IgD-negative memory B cell (primary cell): ENCODE measurements around the gene MBLAC1. TPM values are rescaled to one million over a fixed set of nuclear protein-coding genes. Genes with fewer than 3 reads are reported as not detected.

ENCODE experiments used
- H3K27ac Mint-ChIP-seq, 3 donors: one replicate each; pipeline ENCODE4 v1.8.0; 2020 to 2022; ENCODE audit warnings: mild to moderate bottlenecking in 3 of 3, mixed read lengths in 3 of 3, moderate library complexity in 1 of 3
- H3K27me3 Mint-ChIP-seq: one replicate; pipeline ENCODE4 v1.8.0; 2021; ENCODE audit warnings: mixed read lengths
- H3K36me3 Mint-ChIP-seq: one replicate; pipeline ENCODE4 v1.8.0; 2020; ENCODE audit warnings: mild to moderate bottlenecking, mixed read lengths
- H3K4me1 Mint-ChIP-seq, 3 donors: one replicate each; pipeline ENCODE4 v1.8.0; 2020 to 2022; ENCODE audit warnings: mixed read lengths in 3 of 3, mild to moderate bottlenecking in 1 of 3
- H3K4me3 Mint-ChIP-seq, 4 donors: one replicate each; pipeline ENCODE4 v1.8.0; 2020 to 2022; ENCODE audit warnings: mild to moderate bottlenecking in 4 of 4, mixed read lengths in 4 of 4, moderate library complexity in 3 of 4
- H3K9me3 Mint-ChIP-seq, 3 donors: one replicate each; pipeline ENCODE4 v1.8.0; 2020 to 2021; ENCODE audit warnings: mixed read lengths in 3 of 3, mild to moderate bottlenecking in 1 of 3
- polyA plus RNA-seq: library from polyadenylated mRNA; unstranded; fragments of 300-500 nt; fragmentation: Illumina TruSeq; gene quantifications from one replicate; pipeline ENCODE4 v1.2.3, GENCODE V29; 2021

MBLAC1 gene
- polyA plus RNA-seq, 1 donor from 2014 or later = 1.4 TPM

GRCh38 chr7:100105534-100105933 lies 21.2 kb upstream of the MBLAC1 start:
- peak overlapping the region in 1 of 3 donors; percentile 42 for H3K27ac Mint-ChIP-seq
- no peaks in the 10 kb centered on the region for H3K27me3 Mint-ChIP-seq
- H3K9me3 Mint-ChIP-seq = no peaks in the 10 kb centered on the region
- H3K36me3 Mint-ChIP-seq = no peaks in the 10 kb centered on the region
- H3K4me1 Mint-ChIP-seq = peaks cover 4 to 11% (median 5%) of the 10 kb centered on the region in 3 donors
- peak overlapping the region in 1 of 4 donors; percentile 52 for H3K4me3 Mint-ChIP-seq

- Mint-ChIP-seq H3K27ac (peak overlapping the region in 1 of 3 donors; percentile 23), H3K27me3 (no peaks in the 10 kb centered on the region)
These were observed 20.1 kb upstream of the MBLAC1 start for GRCh38 chr7:100106633-100107032.

GRCh38 chr7:100107125-100107737 lies 19.5 kb upstream of the MBLAC1 start:
- Mint-ChIP-seq H3K27me3 (no peaks in the 10 kb centered on the region), H3K4me1 (peaks cover 4 to 5% (median 5%) of the 10 kb centered on the region in 3 donors), H3K27ac (peak overlapping the region in 1 of 3 donors; percentile 23), H3K36me3 (no peaks in the 10 kb centered on the region), H3K4me3 (peak overlapping the region in 1 of 4 donors; percentile 57), H3K9me3 (no peaks in the 10 kb centered on the region)

More at GRCh38 chr7:100106633-100107032, 20.1 kb upstream of the MBLAC1 start:
- peak overlapping the region in 1 of 4 donors; percentile 57 for H3K4me3 Mint-ChIP-seq
- no peaks in the 10 kb centered on the region for H3K36me3 Mint-ChIP-seq
- peaks cover 4 to 5% (median 5%) of the 10 kb centered on the region in 3 donors for H3K4me1 Mint-ChIP-seq
- no peaks in the 10 kb centered on the region for H3K9me3 Mint-ChIP-seq

- H3K4me3 Mint-ChIP-seq = no peak overlapping the region
- H3K27ac Mint-ChIP-seq = no peak overlapping the region
- H3K27me3 Mint-ChIP-seq = no peaks in the 10 kb centered on the region
- H3K36me3 Mint-ChIP-seq = no peaks in the 10 kb centered on the region
- peaks cover 2 to 5% (median 4%) of the 10 kb centered on the region in 3 donors for H3K4me1 Mint-ChIP-seq
- H3K9me3 Mint-ChIP-seq = no peaks in the 10 kb centered on the region
These were observed 18.9 kb upstream of the MBLAC1 start for GRCh38 chr7:100107890-100108289.

- H3K27ac Mint-ChIP-seq = no peak overlapping the region
- H3K4me3 Mint-ChIP-seq = no peak overlapping the region
- H3K36me3 Mint-ChIP-seq = peaks cover 2% of the 10 kb centered on the region
- H3K27me3 Mint-ChIP-seq = no peaks in the 10 kb centered on the region
- H3K9me3 Mint-ChIP-seq = no peaks in the 10 kb centered on the region
- H3K4me1 Mint-ChIP-seq = no peaks in the 10 kb centered on the region
These were observed 17.1 kb upstream of the MBLAC1 start for GRCh38 chr7:100109521-100110163.

GRCh38 chr7:100111156-100111555 lies 15.6 kb upstream of the MBLAC1 start:
- peak overlapping the region in 1 of 3 donors; percentile 35 for H3K27ac Mint-ChIP-seq
- H3K36me3 Mint-ChIP-seq = peaks cover 2% of the 10 kb centered on the region

GRCh38 chr7:100111914-100112313 lies 14.9 kb upstream of the MBLAC1 start:
- no peaks in the 10 kb centered on the region for H3K27me3 Mint-ChIP-seq
- H3K36me3 Mint-ChIP-seq = peaks cover 2% of the 10 kb centered on the region
- no peaks in the 10 kb centered on the region for H3K9me3 Mint-ChIP-seq
- H3K27ac Mint-ChIP-seq = no peak overlapping the region
- peak overlapping the region in 1 of 4 donors; percentile 54 for H3K4me3 Mint-ChIP-seq
- H3K4me1 Mint-ChIP-seq = peaks cover 0 to 3% (median 0%) of the 10 kb centered on the region in 3 donors

More at GRCh38 chr7:100111156-100111555, 15.6 kb upstream of the MBLAC1 start:
- Mint-ChIP-seq H3K4me3 (peak overlapping the region in 1 of 4 donors; percentile 32), H3K4me1 (no peaks in the 10 kb centered on the region), H3K27me3 (no peaks in the 10 kb centered on the region), H3K9me3 (no peaks in the 10 kb centered on the region)

GRCh38 chr7:100115026-100115425 lies 11.7 kb upstream of the MBLAC1 start:
- Mint-ChIP-seq H3K4me3 (no peak overlapping the region), H3K36me3 (peaks cover 2% of the 10 kb centered on the region), H3K27me3 (no peaks in the 10 kb centered on the region), H3K4me1 (peaks cover 10 to 14% (median 11%) of the 10 kb centered on the region in 3 donors), H3K27ac (no peak overlapping the region), H3K9me3 (no peaks in the 10 kb centered on the region)

- Mint-ChIP-seq H3K36me3 (peaks cover 3% of the 10 kb centered on the region), H3K27ac (peak overlapping the region; percentile 99), H3K9me3 (no peaks in the 10 kb centered on the region)
These were observed 8.2 kb upstream of the MBLAC1 start for GRCh38 chr7:100118388-100119071.

GRCh38 chr7:100119072-100119969 lies 7.4 kb upstream of the MBLAC1 start, which contains the start of the genes CNPY4 and TAF6:
CNPY4 (plus strand) TSS chr7:100119634; CDS start chr7:100119745, 111 bp downstream.
TAF6 (minus strand) TSS chr7:100119358; CDS start chr7:100114209, 5,149 bp downstream.
- peak within 1 kb of the TSS; percentile 96 to 98 (median 96) for H3K4me3 Mint-ChIP-seq
- peaks cover 2% of the 10 kb centered on the region for H3K36me3 Mint-ChIP-seq
- H3K9me3 Mint-ChIP-seq = no peaks in the 10 kb centered on the region
- H3K4me1 Mint-ChIP-seq = peaks cover 17 to 21% (median 19%) of the 10 kb centered on the region in 3 donors
- peak within 1 kb of the TSS; percentile 99 for H3K27ac Mint-ChIP-seq
- H3K27me3 Mint-ChIP-seq = no peaks in the 10 kb centered on the region

More at GRCh38 chr7:100118388-100119071, 8.2 kb upstream of the MBLAC1 start:
- Mint-ChIP-seq H3K4me1 (peaks cover 14 to 19% (median 17%) of the 10 kb centered on the region in 3 donors), H3K27me3 (no peaks in the 10 kb centered on the region), H3K4me3 (peak overlapping the region; percentile 96 to 98 (median 96))

GRCh38 chr7:100119970-100120732 lies 6.6 kb upstream of the MBLAC1 start:
- peak overlapping the region; percentile 96 to 98 (median 96) for H3K4me3 Mint-ChIP-seq
- H3K4me1 Mint-ChIP-seq = peaks cover 22 to 29% (median 25%) of the 10 kb centered on the region in 3 donors
- H3K9me3 Mint-ChIP-seq = no peaks in the 10 kb centered on the region
- peaks cover 2% of the 10 kb centered on the region for H3K36me3 Mint-ChIP-seq
- peak overlapping the region; percentile 99 for H3K27ac Mint-ChIP-seq
- H3K27me3 Mint-ChIP-seq = no peaks in the 10 kb centered on the region

GRCh38 chr7:100120733-100121036 lies 6.1 kb upstream of the MBLAC1 start:
- H3K4me3 Mint-ChIP-seq = peak overlapping the region; percentile 91 to 98 (median 96)
- H3K27ac Mint-ChIP-seq = peak overlapping the region; percentile 4 to 99 (median 99)
- H3K9me3 Mint-ChIP-seq = no peaks in the 10 kb centered on the region
- H3K27me3 Mint-ChIP-seq = no peaks in the 10 kb centered on the region
- H3K36me3 Mint-ChIP-seq = peaks cover 2% of the 10 kb centered on the region
- peaks cover 25 to 29% (median 28%) of the 10 kb centered on the region in 3 donors for H3K4me1 Mint-ChIP-seq

GRCh38 chr7:100122067-100122466 lies 4.7 kb upstream of the MBLAC1 start:
- peak overlapping the region in 2 of 3 donors; percentile 52 to 73 for H3K27ac Mint-ChIP-seq
- H3K4me3 Mint-ChIP-seq = peak overlapping the region in 1 of 4 donors; percentile 30
- H3K36me3 Mint-ChIP-seq = peaks cover 5% of the 10 kb centered on the region
- H3K27me3 Mint-ChIP-seq = no peaks in the 10 kb centered on the region
- peaks cover 29 to 33% (median 31%) of the 10 kb centered on the region in 3 donors for H3K4me1 Mint-ChIP-seq
- no peaks in the 10 kb centered on the region for H3K9me3 Mint-ChIP-seq
